Hepatic stellate cell (primary cell): ENCODE measurements around the gene SH3RF3.

ENCODE experiments used
- DNase-seq: peaks from one replicate; pipeline ENCODE4 v3.0.0; 2011; ENCODE audit warnings: low spot score

The SH3RF3 gene

GRCh38 chr2:109139002-109139401 is 10.0 kb downstream of the SH3RF3 start:
- DNase-seq = no peak

GRCh38 chr2:109139865-109140396 is 10.9 kb downstream of the SH3RF3 start:
- DNase-seq = no peak

- no peak for DNase-seq
Observed at GRCh38 chr2:109141006-109141600, 12.1 kb downstream of the SH3RF3 start.

DNA sequence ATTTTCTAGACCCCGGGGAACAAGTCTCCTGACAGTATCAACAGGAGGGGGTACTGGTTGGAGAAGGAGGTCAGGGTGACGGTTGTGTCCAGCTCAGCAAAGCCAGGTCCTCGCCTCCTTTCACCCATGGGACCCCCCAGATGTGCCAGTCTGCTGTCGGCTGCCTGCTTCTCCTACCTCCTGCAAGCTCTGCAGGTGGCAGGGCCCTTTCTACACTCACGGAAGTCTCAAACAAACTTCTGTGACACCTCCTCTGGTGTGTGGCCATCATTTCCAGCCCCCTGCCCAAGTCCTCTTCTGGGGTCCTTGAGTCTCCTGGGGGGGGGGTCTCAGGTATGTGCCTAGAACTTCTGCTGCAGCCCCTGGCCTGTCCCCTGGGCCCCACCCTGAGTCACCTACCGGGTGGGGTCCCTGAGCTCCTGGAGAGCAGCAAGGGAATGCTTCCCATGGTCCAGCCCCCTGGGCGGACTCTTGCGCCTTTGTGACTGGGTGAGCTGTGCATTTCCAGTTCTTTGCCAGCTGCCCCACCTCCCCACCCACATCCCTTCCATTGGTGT is 12.8 kb downstream of the SH3RF3 start:
- no peak for DNase-seq

DNA sequence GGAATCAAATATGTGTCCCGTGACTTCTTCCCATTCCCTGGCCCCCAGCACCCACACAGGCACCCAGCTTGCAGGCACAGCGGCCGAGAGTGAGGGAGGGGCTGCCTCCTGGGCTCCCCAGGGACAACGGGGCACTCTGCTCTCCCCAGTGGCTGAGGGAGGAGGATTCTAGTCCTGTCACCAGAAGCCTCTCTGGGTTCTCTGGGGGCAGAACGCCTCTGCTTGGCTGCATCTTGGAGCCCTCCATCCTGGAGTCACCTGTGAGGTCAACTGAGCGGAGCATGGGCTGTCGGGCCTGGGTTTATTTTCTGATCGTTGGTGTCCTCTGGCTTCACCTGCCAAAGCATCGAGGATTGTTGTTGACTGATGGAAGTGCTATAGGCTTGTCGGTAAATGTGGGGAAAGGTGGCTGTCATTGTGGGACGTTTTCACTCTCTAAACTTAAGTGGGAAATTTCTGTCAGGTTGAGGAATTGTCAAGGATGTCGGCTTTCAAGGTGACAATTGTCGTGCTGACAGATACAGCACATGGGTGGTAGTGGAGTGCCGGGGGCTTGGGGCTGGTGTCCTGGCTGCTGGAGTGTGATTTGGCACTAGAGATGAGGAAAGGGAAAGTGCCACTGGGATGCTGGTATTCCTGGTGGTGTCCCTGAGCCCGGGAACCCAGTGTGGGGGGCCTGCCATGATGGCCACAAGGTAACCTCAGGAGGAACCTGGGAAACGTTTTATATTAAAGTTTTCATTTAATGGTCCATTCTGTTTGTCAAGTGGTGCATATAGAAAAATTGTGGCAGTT is 13.6 kb downstream of the SH3RF3 start:
- no peak for DNase-seq

DNA sequence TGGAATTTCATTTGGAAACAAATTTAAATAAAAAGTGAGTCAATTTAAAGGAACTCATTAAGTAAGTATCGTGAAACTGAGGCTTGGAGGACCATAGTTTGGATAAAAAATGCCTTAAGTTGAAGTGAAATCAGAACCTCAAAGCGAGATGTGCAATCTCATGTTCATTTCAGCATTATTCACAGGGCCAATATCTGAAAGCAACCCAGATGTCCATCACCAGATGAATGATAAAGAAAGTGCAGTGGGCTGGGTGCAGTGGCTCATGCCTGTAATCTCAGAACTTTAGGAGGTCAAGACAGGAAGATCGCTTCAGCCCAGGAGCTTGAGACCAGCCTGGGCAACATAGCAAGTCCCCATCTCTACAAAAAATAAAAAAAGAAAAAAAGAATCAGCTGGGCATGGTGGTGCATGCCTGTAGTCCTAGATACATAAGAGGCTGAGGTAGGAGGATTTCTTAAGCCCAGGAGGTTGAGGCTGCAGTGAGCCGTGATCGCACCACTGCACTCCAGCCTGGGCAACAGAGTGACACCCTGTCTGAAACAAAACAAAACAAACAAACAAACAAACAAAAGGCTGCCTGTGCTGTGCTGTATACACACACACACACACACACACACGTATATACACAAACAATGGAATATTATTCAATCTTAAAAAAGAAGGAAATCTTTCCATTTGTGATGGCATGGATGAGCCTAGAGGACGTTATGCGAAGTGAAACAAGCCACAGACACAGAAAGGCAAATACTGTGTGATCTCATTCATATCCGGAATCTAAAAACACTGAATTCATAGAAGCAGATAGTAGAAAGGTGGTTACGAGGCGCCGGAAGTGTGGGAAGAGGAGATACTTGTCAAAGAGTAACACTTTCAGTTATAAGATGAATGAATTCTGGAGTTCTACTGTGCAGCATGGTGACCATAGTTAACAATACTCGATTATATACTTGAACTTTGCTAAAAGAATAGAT is 14.5 kb downstream of the SH3RF3 start:
- DNase-seq = no peak

- no peak for DNase-seq
Observed at GRCh38 chr2:109144271-109144670, 15.3 kb downstream of the SH3RF3 start.

- DNase-seq = no peak
Observed at GRCh38 chr2:109144721-109145120, 15.7 kb downstream of the SH3RF3 start.

DNA sequence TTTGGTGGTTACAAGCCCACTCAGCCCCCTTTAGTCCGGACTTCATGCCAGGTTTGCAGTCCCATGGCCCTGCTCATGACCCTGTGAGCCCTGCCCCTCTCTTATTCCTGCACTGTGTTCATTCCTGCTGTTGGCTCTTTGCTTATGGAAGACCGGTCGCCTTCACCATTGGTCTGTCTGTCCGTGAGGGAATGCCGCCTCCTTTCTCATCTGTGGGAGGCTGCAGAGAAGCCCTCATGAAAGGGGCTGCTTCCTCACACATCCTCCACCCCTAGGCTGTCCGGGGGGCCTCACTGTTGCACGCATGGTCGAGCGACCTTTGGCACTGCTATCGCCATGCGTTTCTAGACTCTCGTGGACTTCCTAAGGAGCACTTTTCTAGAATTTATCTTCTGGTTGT is 16.3 kb downstream of the SH3RF3 start:
- DNase-seq = no peak

GRCh38 chr2:109147405-109147804 is 18.4 kb downstream of the SH3RF3 start:
- DNase-seq = no peak

DNA sequence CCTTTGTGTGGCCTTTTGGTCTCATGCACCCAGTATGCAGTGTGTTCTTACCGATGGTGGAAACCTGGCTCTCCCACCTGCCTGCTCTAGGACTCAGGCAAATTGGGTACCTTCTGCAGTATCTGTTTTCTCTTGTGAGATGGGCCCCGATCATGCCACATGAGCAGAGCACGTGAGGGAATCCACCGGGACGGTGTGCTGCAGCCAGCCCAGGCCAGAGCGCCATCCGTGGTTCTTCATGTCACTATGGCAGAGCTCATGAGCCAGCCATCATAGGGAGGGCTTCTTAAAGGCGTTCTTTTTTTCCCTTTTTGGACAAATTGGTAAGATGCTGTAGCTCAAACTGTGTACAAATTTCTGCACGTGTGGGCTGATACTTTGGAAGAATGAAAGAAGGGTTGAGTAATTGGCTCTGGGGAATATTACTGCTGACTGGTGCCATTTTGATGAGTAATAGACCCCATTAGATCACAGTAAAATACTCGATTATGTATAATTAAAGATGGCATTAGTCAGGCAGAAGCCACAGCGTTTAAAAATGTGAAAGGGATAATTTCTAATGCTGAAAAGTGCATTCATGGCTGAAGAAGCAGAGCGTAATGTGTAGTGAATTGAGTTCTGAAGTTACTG is 19.2 kb downstream of the SH3RF3 start:
- DNase-seq = peak; percentile 31

DNA sequence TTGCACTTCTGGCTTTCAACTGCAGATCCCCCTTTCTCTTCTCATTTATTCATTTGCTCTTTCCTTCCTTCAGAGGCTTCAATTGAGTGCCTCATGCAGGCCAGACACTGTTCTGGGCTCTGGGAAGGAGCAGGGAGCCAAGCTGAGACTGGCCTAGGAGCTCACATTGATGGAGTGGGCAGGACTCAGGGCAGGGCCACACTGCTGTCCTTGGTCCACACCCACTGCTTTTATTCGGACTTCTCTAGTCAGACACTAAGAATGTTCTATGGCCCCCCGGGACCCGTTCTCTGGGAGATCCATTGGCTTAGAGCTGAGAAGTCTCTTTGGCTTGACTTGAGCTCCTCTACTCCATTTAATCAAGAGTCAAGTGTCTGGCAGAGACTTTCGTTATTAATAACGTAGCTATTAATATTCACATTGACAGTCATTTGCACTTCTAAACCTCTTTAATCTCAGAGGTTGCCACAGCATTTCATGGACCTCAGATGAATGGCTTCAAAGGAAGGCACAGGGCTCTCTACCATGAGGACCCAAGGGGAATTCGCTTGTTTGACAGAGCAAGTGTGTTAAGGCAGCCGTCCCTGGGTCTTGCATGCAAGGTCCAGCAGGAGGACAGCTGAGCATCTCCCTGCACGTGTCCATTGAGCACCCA is 20.1 kb downstream of the SH3RF3 start:
- DNase-seq = no peak

DNA sequence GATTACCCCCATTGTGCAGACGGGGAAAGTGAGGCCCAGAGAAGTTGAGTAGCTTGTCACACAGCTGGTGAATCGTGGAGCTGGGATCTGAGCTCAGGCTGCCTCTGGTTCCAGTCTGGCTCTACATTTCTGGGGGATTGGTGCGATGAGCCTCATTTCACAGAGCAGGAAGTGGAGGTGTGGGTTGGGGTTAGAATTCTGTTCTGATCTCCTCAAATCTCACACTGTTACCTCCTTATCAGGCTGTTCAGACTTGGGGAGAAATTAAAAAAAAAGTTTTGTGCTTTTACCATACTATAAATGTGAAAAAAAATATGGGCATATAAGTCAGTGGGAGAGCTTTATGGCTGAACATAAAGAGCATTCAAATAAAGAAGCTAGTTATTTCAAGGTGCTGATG is 21.6 kb downstream of the SH3RF3 start:
- DNase-seq = no peak

DNA sequence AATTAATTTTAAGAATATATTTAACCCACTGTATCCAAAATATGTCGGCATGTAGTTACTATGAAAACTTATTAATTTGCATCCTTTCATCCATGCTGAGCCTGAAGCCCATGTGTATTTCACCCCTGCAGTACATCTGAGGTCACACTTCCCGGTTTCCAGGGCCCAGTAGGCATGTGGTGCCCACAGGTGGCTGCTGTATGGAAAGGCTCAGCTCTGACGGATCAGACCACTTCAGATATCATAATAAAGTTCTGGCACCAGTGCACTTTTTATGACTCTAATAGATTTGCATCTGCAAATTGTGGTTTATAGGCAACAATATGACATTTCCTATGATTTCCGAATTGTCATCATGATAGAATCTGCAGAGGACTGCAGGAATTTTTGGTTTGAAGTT is 22.5 kb downstream of the SH3RF3 start:
- no peak for DNase-seq

- DNase-seq = no peak
Observed at GRCh38 chr2:109153005-109153784, 24.2 kb downstream of the SH3RF3 start.

DNA sequence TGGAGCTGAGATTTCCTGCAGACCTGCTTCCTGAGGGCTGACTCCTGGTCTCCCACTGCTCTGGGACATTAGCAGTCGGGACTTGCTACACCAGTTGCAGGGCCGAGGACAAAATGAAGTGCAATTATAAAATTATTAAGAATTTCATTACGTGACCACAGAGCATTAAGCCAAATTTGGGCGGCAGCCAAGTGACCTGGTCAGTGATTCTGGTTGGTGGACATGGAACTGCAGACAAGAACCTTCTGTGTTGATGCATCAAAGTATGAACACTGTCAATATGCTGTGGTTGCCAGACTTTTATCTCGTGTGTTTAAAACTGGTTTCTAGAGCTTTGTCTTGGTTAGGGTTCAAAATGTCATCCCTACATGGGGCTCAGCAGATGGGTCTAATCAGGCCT is 24.8 kb downstream of the SH3RF3 start:
- no peak for DNase-seq

DNA sequence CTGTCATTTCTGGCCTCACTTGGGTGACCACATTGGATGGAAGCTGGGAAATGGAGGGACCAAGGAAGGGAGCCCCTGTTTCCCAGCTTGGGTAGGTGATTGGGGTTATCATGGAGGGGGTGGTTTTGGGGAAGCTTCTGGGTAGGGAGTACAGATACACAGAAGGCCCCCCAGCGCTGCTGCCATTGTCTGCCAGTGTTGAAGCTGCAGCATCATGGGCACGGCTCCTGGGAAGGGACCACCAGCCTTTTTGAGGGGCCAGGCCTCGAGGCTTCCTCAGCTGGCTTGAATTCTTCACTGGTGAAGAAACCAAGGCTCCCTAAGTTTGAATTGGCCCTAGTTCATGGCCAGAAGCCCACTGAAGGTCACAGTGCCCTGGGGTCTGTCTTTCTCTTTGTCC is 25.2 kb downstream of the SH3RF3 start:
- DNase-seq = no peak

GRCh38 chr2:109155553-109156451 is 26.8 kb downstream of the SH3RF3 start:
- DNase-seq = peak; percentile 41

GRCh38 chr2:109157563-109158105 is 28.6 kb downstream of the SH3RF3 start:
- DNase-seq = no peak
